GM12878 (cell line): Measurements from ENCODE around the gene SNRNP200. TPM values are rescaled to one million over a fixed set of nuclear protein-coding genes. Genes with fewer than 3 reads are reported as not detected.

ENCODE experiments used
- ATAC-seq: fragments of 200-7000 bp; cut with Tn5 transposase; 3 replicates; pipeline ENCODE4 v1.9.1; 2020; ENCODE audit warnings: mild to moderate bottlenecking, moderate library complexity
- BruUV-seq: library from RNA; stranded (reverse); fragments of 400-500 nt; replicated peaks from 2 replicates; lab custom pipeline; 2021; lab: Mats Ljungman, UMichigan
- CTCF ChIA-PET: fragments of 300-600 bp; sonication (Branson Sonifier 250); formaldehyde crosslinking; extraction: SDS; loops from one replicate; lab custom pipeline; 2021; ENCODE audit warnings: inconsistent platforms; lab: Yijun Ruan, JAX
- POLR2A ChIA-PET: fragments of 350-600 bp; formaldehyde crosslinking; extraction: SDS; loops from one replicate; lab custom pipeline; 2021; ENCODE audit warnings: inconsistent platforms; lab: Charles Lee
- RAD21 ChIA-PET: fragments of 300-600 bp; sonication (Branson Sonifier 250); formaldehyde crosslinking; loops from one replicate; lab custom pipeline; 2023; ENCODE audit warnings: antibody characterized with exemption; ENCODE audit not compliant: unreplicated experiment; lab: Charles Lee
- SMC1A ChIA-PET: fragments of 300-600 bp; sonication (Branson Sonifier 250); formaldehyde crosslinking; loops from one replicate; lab custom pipeline; 2023; ENCODE audit not compliant: unreplicated experiment, uncharacterized antibody; lab: Charles Lee
- DNase-seq: peaks from one replicate; pipeline ENCODE4 v3.0.0-alpha.2; 2011; ENCODE audit warnings: low read depth, low spot score
- FAIRE-seq: peaks from 3 replicates; lab custom pipeline; 2011; peaks lifted over from hg19 to GRCh38; lab: Jason Lieb, UNC
- H2AFZ ChIP-seq: 2 replicates; pipeline ENCODE4 v1.6.0; 2011; ENCODE audit warnings: low read depth, low read length, control low read depth; ENCODE audit not compliant: control insufficient read depth
- H3K27ac ChIP-seq: 2 replicates; pipeline ENCODE4 v1.5.1; 2011; ENCODE audit warnings: control low read depth; ENCODE audit not compliant: control insufficient read depth, insufficient read depth
- H3K27me3 ChIP-seq, 2 experiments: replicated peaks in 1 of 2; 2 replicates each; pipeline versions ENCODE4 v1.6.0 to v1.6.1; 2011; ENCODE audit warnings: low read length in 1 of 2; ENCODE audit not compliant: control insufficient read depth in 2 of 2, insufficient read depth in 2 of 2
- H3K36me3 ChIP-seq, 2 experiments: 2 replicates each; pipeline ENCODE4 v1.5.1; 2011; ENCODE audit warnings: low read length in 1 of 2; ENCODE audit not compliant: control insufficient read depth in 2 of 2, insufficient read depth in 2 of 2
- H3K4me1 ChIP-seq: 2 replicates; pipeline ENCODE4 v1.6.1; 2011; ENCODE audit warnings: mild to moderate bottlenecking, low read length, moderate library complexity, mixed read lengths; ENCODE audit not compliant: control insufficient read depth, insufficient read depth
- H3K4me2 ChIP-seq: 2 replicates; pipeline ENCODE4 v1.6.0; 2011; ENCODE audit warnings: control low read depth; ENCODE audit not compliant: control insufficient read depth, insufficient read depth
- H3K4me3 ChIP-seq: fragments of 200-600 bp; sonication (generic); 2 replicates; pipeline ENCODE4 v1.5.1; 2016
- H3K79me2 ChIP-seq: 2 replicates; pipeline ENCODE4 v1.6.0; 2011; ENCODE audit warnings: low read length; ENCODE audit not compliant: control insufficient read depth, insufficient read depth
- H3K9ac ChIP-seq: 2 replicates; pipeline ENCODE4 v1.8.0; 2011; ENCODE audit warnings: low read length, control low read depth, mixed read lengths; ENCODE audit not compliant: control insufficient read depth, insufficient read depth
- H3K9me3 ChIP-seq: replicated peaks from 3 replicates; pipeline ENCODE4 v1.5.1; 2011; ENCODE audit warnings: mild to moderate bottlenecking, low read length; ENCODE audit not compliant: control insufficient read depth, insufficient read depth
- H4K20me1 ChIP-seq: 2 replicates; pipeline ENCODE4 v1.6.0; 2011; ENCODE audit not compliant: control insufficient read depth, insufficient read depth
- CBX3 ChIP-seq: fragments of 200-600 bp; sonication (generic); IDR thresholded peaks from 2 replicates; pipeline ENCODE4 v1.6.1; 2016; ENCODE audit warnings: low read depth, borderline replicate concordance
- DPF2 ChIP-seq: fragments of 450-650 bp; IDR thresholded peaks from 2 replicates; pipeline ENCODE4 v1.6.1; 2017; ENCODE audit warnings: mild to moderate bottlenecking
- GATAD2B ChIP-seq: fragments of 450-650 bp; conservative IDR thresholded peaks from 2 replicates; pipeline ENCODE4 v1.6.1; 2017; ENCODE audit warnings: low read depth, mild to moderate bottlenecking, moderate library complexity
- MEF2A ChIP-seq: IDR thresholded peaks from 2 replicates; pipeline ENCODE4 v1.6.1; 2011; ENCODE audit warnings: low read depth, mild to moderate bottlenecking, low read length, moderate library complexity; ENCODE audit not compliant: insufficient read depth
- POLR2AphosphoS2 ChIP-seq: IDR thresholded peaks from 2 replicates; pipeline ENCODE4 v1.6.1; 2011; ENCODE audit warnings: low read depth, mild to moderate bottlenecking, low read length, improper control_type of control experiment, moderate library complexity
- SUZ12 ChIP-seq: fragments of 200-600 bp; sonication (generic); IDR thresholded peaks from one replicate; pipeline ENCODE4 v1.6.1; 2018; ENCODE audit warnings: antibody characterized with exemption, mild to moderate bottlenecking; ENCODE audit not compliant: unreplicated experiment
- TCF12 ChIP-seq: IDR thresholded peaks from 2 replicates; pipeline ENCODE4 v1.6.1; 2011; ENCODE audit warnings: low read depth, mild to moderate bottlenecking, low read length
- ZNF592 ChIP-seq: fragments of 450-650 bp; IDR thresholded peaks from 2 replicates; pipeline ENCODE4 v1.6.1; 2017; ENCODE audit warnings: mild to moderate bottlenecking, moderate library complexity
- ZZZ3 ChIP-seq: IDR thresholded peaks from 2 replicates; pipeline ENCODE4 v1.6.1; 2011; ENCODE audit warnings: low read depth; ENCODE audit not compliant: control insufficient read depth, insufficient read length
- WGBS: methylation state at CpG from one replicate; pipeline ENCODE4 v1.1.6; 2016; ENCODE audit warnings: low lambda C conversion rate; ENCODE audit not compliant: insufficient replicate concordance, insufficient coverage; ENCODE audit errors: missing lambda C conversion rate; 5-methylcytosine and 5-hydroxymethylcytosine counted together
- in situ Hi-C: fragments of 300-500 bp; cut with MboI; formaldehyde crosslinking; loops from 9 replicates; pipeline ENCODE4 v1.14.3; 2018; ENCODE audit warnings: mixed read lengths
- intact Hi-C: fragments of 100-400 bp; cut with micrococcal nuclease; formaldehyde crosslinking; loops from one replicate; pipeline ENCODE4 v1.14.2; 2022; ENCODE audit not compliant: unreplicated experiment
- polyA plus RNA-seq, 11 experiments: library from polyadenylated mRNA; depleted of rRNA in 4 of 11; unstranded in 6 of 11; stranded (reverse) in 5 of 11; fragments of >200 nt; fragmentation: Nextera tagmentation in 4 of 11; fragmentation: Illumina TruSeq in 1 of 11; extraction: Ambion mirVana in 4 of 11; extraction: Trizol in 1 of 11; gene quantifications; 1 replicate in 1 of 11; 2 replicates in 10 of 11; pipeline versions ENCODE4 v1.2.1 to v1.2.3, GENCODE V29; 2011 to 2016; ENCODE audit warnings: inconsistent platforms in 2 of 11, missing spikeins in 2 of 11, low read depth in 1 of 11
- total RNA-seq, 4 experiments: library from RNA; depleted of rRNA in 3 of 4; stranded (reverse); fragments of >200 nt in 3 of 4; fragmentation: Illumina TruSeq in 1 of 4; extraction: Trizol in 1 of 4; gene quantifications; 2 replicates each; pipeline versions ENCODE4 v1.2.1 to v1.2.3, GENCODE V29; 2013 to 2021
- TF ChIP-seq, protein P1 (sequence below): IDR thresholded peaks from 2 replicates; pipeline ENCODE4 v1.6.1; 2011; ENCODE audit warnings: low read depth, mild to moderate bottlenecking, low read length, moderate library complexity, borderline replicate concordance; ENCODE audit errors: extremely low read depth

Gene SNRNP200
- total and polyA plus RNA-seq, 10 of the 15 experiments (the other 5 are each of a cell fraction or from before 2014, with no cell fraction given): 59.2 to 176 (median 106) TPM

- FAIRE-seq (no peak), ATAC-seq (no peak), DNase-seq (no peak)
- H3K9ac ChIP-seq: no peak overlapping the region
- no peaks in the 10 kb centered on the region for H3K36me3 ChIP-seq
- H3K27ac ChIP-seq: 0 out of 2 replicates have a peak overlapping the region, but pooled peaks have one; percentile 28
- in situ Hi-C loops (no loop called here), intact Hi-C loops (no loop called here)
- no peaks in the 10 kb centered on the region for H3K27me3 ChIP-seq
- H2AFZ ChIP-seq: no peak overlapping the region
- CTCF ChIA-PET: interaction anchor here (0.6 to 3.1 kb wide), 8 partner anchors 8 to 66 kb away, joined by 3 to 18 read pairs (median 6); no protein-coding TSS in a partner anchor
- WGBS: 88% methylated on average over 9 of the region's 9 CpGs
- no peaks in the 10 kb centered on the region for H3K79me2 ChIP-seq
- H3K4me2 ChIP-seq: no peak overlapping the region
- no peaks in the 10 kb centered on the region for H3K9me3 ChIP-seq
- H3K4me1 ChIP-seq: peaks cover 26% of the 10 kb centered on the region
- H3K4me3 ChIP-seq: no peak overlapping the region
- RAD21 ChIA-PET: interaction anchor here (0.9 to 3.5 kb wide), 4 partner anchors 16 to 65 kb away, joined by 3 to 13 read pairs (median 4); partner anchors contain the start of gene STARD7
- SMC1A ChIA-PET: interaction anchor here (0.7 to 4.4 kb wide), 9 partner anchors 7 to 101 kb away, joined by 3 to 26 read pairs (median 5); partner anchors contain the start of gene STARD7
- POLR2A ChIA-PET: interaction anchor here (0.6 to 2.7 kb wide), 5 partner anchors 12 to 33 kb away, joined by 3 to 14 read pairs (median 5); partner anchors contain the start of gene STARD7
- TF ChIP-seq CBX3 (no peak), DPF2 (no peak), MEF2A (no peak), ZZZ3 (no peak)
- no TSS peak for BruUV-seq
- no peaks in the 10 kb centered on the region for H4K20me1 ChIP-seq
These were observed 64.9 kb downstream of the SNRNP200 start for GRCh38 chr2:96240341-96241038.

DNA sequence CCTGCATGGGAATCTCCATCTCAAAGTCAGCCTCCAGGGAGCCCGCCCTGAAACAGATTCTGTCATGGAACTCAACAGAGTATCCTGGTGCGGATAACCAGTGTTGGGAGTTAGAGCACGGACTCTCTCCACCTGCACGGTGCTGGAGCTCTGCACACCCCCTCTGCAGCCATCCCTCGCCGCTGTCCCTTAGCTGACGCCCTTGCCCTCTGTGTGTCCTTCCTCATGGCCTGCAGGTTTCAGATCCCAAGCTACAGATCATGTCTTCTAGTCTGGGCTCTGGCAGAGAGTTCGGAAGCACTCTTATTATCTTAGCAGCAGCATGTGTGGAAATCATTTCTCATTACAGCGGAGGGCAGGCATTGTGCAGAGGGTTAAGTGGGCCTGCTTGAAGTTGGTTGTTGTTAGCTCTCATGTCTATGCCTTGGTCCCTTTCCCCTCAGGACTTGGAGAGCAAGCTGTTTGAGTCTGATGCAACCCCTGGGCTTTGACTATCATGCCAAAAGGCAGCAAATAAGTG lies 65.5 kb downstream of the SNRNP200 start:
- Histone ChIP-seq H3K4me2 (no peak overlapping the region), H3K36me3 (no peaks in the 10 kb centered on the region), H3K79me2 (no peaks in the 10 kb centered on the region), H3K9ac (no peak overlapping the region), H3K4me1 (peaks cover 27% of the 10 kb centered on the region), H4K20me1 (no peaks in the 10 kb centered on the region), H3K27ac (no peak overlapping the region), H3K27me3 (no peaks in the 10 kb centered on the region), H3K9me3 (no peaks in the 10 kb centered on the region), H3K4me3 (no peak overlapping the region), H2AFZ (no peak overlapping the region)
- WGBS: 96% methylated on average over 9 of the region's 9 CpGs
- in situ Hi-C loops: no loop called here
- intact Hi-C loops: no loop called here
- DNase-seq (no peak), FAIRE-seq (no peak), ATAC-seq (no peak)
- ChIA-PET CTCF (interaction anchor here (1.3 to 3.1 kb wide), 4 partner anchors 12 to 37 kb away, joined by 4 to 18 read pairs (median 8); no protein-coding TSS in a partner anchor), SMC1A (interaction anchor here (0.7 to 2.8 kb wide), 7 partner anchors 12 to 100 kb away, joined by 3 to 14 read pairs (median 4); partner anchors contain the start of gene STARD7), RAD21 (interaction anchor here (0.9 to 3.5 kb wide), 2 partner anchors 32 to 64 kb away, joined by 3 to 13 read pairs; partner anchors contain the start of gene STARD7), POLR2A (interaction anchor here (0.6 to 1.4 kb wide), 4 partner anchors 12 to 34 kb away, joined by 3 to 5 read pairs (median 3); partner anchors contain the start of gene STARD7)
- BruUV-seq: no TSS peak
- no peak for TF ChIP-seq SUZ12
- TF ChIP-seq, protein P1, sequence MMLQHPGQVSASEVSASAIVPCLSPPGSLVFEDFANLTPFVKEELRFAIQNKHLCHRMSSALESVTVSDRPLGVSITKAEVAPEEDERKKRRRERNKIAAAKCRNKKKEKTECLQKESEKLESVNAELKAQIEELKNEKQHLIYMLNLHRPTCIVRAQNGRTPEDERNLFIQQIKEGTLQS: no peak
- TF ChIP-seq GATAD2B: no peak
- no peak for TF ChIP-seq POLR2AphosphoS2
- TF ChIP-seq ZNF592: no peak
- no peak for TF ChIP-seq TCF12
